NCI-H748 (cell line): ENCODE measurements around the gene SHISA7.
"Not testable (repeated sequence)": the region's sequence is repeated elsewhere in the genome, so short reads cannot be mapped to it uniquely, and the experiment has no call there.

Experiments used
- DNase-seq: peaks from one replicate; lab custom pipeline; 2025; ENCODE audit not compliant: unreplicated experiment; lab: John Stamatoyannopoulos, UW

The SHISA7 gene

DNA sequence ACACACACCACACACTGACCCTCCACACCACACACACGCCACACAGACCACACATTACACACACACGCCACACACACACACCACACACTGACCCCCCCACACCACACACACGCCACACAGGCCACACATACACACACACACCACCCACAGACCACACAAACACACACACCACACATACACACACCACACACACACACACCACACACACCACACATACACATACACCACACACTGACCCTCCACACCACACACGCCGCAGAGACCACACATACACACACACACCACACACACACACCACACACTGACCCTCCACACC lies 5.0 kb upstream of the SHISA7 start:
- DNase-seq, result not testable (repeated sequence)

DNA sequence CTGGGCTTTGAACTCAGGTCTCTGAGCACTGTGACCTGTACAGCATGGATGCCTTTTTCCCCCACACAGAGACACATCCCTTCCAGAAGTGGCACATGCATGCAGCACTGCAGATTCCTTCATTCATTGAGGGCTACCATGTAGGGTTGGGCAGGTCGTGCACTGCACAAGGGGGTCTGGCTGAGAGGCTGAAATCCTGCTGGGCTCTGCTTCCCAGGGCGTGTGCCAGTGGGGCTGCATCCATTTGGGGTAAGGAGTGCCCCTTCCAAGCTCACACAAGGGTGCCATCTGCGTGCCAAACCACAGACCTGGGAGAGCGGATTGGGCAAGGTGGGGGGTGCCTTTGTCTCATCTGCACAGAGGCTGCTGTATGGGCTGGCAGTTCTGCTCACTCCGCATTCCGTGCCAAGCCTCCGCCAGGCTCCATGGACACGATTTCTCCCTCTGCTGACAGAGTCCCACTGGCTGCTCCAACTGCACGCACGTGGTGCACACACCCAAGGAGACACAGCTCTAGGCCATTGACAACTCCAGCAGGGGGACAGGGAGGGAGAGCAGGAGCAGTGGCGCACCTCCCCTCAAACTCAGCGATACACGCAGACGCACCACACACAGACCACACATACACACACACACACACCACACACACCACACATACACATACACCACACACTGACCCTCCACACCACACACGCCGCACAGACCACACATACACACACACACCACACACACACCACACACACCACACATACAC lies 4.5 kb upstream of the SHISA7 start:
- peak; percentile 80 for DNase-seq

DNA sequence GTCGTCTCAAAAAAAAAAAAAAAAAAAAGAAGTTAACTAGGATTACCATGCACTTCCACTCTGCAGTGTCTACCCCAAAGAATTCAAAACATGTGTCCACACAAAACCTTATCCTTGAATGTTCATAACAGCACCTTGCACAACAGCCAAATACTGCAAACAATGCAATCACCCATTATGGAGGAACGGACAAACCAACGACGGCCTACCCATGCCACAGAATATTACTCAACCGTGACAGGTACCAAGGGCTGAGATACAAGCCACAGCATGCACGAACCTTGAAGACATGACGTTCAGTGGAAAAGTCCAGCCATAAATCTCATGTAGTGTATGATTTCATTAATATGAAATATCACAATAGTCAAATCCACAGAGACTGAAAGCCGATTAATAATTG lies 3.0 kb upstream of the SHISA7 start:
- no peak for DNase-seq

DNA sequence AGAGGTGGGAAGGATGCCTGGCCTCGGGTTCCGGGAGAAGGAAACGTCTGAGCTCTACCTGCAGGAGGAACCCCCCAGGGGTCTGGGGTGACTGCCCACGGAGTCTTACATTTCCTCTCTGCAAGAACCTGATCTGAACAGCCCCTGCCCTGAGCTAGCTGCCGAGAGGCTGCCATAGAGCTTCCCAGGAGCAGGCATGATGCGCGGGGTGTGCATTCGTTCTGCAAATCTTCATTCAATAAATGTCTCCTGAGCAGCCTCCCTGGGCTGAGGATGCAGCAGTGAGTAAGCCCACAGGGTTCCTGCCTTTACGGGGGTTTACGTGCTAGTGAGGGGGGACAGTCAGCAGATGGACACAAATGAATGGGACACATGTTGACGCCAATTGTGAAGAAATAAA lies 1.5 kb upstream of the SHISA7 start:
- no peak for DNase-seq

DNA sequence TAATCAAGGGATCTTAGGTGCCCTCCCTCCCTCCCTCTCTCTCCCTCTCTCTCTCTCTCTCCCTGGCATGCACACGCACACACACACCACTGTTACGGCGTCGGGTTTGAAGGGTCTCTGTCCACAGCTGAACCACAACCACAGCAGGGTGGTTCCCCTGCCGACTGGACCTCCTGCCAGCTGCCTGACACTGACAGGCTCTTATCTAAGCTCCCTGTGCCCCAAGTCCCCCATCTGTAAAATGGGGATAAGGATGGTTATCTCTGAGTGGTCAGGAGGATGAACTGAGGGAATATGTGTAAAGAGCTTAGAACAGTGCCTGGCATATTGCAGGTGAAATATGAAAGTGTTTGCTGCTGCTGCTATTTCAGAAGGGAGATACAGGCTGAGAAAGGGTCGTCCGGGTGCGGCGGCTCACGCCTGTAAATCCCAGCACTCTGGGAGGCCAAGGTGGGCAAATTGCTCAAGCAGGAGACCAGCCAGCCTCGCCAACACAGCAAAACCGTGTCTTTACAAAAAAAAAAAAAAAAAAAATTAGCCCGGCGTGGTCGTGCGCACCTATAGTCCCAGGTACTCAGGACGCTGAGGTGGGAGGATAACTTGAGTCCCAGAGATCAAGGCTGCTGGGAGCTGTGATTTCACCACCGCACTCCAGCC lies 852 bp upstream of the SHISA7 start:
- no peak for DNase-seq

DNA sequence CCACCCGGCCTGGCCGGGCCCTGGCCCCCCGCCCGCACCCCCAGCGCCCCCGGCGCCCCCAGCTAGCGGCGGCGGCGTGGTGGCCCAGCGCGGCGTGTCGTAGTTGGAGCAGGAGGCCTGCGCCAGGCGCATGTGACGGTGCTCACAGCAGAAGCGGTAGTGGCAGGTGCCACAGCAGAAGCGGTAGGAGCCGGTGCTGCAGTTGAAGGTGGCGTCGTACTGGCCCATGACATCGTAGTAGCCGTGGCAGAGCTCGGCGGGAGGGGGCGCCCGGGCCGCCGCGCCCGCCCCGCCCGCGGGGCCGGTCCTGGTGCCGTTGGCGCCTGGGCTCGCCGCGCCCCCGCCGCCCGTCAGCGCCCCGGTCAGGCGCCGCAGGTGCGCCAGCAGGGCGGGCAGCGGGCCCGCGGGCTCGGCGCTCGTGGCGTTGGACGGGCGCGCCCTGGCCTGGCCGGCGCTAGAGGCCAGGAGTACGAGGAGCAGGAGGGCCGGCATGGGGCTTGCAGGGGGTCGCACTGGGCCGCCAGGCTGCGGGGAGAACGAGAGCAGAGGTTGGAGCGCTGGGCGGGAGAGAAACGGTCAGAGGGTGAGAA lies 633 bp downstream of the SHISA7 start:
- DNase-seq, result peak; percentile 77

DNA sequence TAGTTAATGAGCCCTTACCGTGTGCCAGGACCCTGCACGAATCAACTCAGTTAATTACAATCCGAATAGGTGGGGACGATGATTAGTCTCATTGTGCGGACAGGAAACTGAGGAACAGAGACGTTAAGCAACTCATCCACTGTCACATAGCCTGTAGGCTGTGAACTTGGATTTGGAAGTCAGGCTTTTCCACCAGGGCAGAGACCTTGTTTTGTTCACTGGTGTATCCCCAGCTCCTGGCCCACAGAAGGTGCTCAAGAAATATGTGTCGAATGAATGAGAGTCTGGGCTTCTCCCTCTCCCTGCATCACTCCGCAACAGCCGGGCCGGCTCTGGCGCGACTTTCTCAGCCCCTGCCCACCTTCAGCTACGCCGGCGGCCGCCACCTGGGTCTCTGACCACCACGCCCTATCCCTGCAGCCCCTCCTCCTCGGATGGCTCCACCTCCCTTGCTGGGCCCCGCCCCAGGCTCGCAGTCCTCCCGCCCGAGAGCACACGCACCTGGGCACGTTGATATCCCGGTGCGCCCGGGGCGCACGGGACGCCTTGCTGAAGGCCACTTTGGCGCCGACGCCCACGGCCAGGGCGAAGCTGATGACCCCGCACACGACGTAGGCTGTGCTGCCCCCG lies 1.3 kb downstream of the SHISA7 start:
- DNase-seq, result peak; percentile 88

DNA sequence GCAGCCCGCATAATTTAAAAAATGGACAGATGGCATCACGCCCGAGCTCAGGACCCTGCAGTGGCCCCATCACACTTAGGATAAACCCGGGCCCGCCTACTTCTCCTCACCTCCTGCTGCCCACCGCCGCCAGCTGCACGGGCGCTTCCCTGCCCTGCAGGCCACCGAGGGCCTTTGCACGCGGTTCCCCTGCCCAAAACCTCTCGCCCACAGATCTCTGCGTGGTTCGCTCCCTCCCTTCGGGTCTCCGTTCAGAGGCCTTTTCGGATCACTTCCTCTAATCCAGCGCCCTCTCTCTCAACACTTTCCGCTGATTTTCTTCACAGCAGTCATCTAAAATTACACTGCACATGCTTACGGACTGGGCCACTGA lies 1.8 kb downstream of the SHISA7 start:
- DNase-seq, result no peak

DNA sequence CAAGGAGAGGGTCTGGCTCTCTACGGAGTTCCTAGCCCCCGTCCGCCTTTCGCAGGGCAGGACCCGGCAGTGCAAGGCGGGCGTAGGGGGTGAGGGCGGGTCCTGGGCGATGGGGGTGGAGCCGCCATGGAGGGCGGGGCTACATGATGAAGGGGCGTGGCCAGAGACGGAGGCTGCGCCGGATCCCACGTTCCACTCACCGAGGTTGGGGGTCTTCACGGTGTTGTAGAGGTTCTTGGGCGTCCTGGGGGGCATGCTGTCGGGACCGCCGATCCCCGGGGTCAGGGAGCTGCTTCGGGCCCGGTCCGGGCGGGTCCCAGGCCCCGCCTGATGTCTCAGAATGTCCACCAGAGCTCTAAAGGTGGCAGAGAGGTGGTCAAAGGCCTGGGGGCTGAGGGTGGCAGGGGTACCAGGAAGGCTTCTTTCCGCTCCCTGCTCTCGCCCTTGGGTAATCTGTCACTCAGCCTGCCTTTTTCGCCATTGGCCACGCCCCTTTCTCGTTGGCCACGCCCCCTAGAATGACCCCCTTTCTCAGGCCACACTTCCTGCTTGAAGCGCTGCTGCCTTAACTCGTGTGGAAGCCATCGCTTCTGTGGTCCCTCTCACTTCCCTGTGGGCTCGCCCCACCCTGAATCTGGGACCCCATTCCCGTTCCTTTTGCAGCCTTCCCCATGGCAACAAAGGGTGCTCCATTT lies 2.5 kb downstream of the SHISA7 start:
- no peak for DNase-seq

DNA sequence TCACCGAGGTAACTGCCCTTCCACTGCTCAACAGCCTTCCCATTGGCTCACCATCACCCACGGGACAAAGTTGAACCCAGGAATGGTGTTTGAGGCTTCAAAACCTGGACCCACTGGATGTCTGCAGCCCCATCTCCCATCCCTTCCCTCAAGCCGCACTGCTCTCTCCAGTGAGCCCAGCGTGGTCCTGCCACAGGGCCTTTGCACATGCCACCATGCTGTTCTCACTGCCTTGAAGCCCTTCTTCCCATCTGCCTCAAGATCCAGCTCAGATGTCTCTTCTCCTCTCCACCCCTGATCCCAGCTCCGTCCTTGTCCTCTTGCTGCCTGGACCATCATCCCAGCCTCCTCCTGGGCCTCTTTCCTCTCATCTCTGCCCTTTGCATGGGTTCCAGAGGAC lies 4.0 kb downstream of the SHISA7 start:
- no peak for DNase-seq

DNA sequence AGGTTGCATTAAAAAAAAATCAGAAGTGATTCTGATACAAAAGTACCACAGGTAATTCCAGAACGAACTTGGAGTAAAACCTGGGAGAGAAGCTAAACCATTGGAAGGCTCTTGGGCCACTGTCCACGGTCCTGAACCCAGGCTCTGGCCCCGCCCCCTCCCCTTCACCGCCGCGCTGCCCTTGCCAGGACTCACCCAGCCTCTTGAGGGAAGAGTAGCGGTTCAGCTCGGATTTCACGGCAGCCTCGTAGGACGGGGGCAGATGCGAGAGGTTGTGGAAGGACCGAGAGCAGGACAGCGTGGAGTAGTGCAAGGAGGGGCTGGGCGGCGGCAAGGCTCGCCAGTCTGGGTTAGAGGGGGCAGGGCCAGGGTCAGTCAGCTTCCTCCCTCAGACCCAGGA lies 5.7 kb downstream of the SHISA7 start:
- peak; percentile 44 for DNase-seq

DNA sequence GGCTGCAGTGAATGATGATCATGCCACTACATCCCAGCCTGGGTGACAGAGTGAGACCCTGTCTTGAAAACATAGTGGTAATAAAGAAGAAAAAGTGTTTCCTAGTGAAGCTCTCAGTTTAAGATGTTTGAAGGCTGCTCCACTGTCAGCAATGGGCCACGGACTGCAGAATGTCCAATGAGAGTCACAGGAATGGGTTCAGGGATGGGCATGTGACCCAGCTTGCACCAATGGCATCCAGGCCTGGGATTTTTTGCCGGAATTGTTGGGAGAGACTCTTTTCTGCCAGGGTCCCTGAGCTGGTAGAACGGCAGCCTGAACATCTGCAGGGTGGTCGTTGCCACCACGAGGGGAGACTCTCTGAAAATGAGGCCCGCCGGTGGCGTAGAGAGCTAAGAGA lies 6.3 kb downstream of the SHISA7 start:
- DNase-seq, result no peak

DNA sequence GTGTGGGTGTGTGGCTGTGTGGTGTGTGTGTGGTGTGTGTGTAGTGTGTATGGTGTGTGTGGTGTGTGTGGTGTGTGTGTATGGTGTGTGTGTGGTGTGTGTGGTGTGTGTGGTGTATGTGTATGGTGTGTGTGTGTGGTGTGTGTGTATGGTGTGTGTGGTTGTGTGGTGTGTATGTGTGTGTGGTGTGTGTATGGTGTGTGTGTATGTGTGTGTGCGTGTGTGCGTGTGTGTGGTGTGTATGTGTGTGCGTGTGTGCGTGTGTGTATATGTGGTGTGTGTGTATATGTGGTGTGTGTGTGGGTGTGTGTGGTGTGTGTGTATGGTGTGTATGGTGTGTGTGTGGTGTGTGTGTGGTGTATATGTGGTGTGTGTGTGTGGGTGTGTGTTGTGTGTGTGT lies 8.1 kb downstream of the SHISA7 start:
- no peak for DNase-seq

DNA sequence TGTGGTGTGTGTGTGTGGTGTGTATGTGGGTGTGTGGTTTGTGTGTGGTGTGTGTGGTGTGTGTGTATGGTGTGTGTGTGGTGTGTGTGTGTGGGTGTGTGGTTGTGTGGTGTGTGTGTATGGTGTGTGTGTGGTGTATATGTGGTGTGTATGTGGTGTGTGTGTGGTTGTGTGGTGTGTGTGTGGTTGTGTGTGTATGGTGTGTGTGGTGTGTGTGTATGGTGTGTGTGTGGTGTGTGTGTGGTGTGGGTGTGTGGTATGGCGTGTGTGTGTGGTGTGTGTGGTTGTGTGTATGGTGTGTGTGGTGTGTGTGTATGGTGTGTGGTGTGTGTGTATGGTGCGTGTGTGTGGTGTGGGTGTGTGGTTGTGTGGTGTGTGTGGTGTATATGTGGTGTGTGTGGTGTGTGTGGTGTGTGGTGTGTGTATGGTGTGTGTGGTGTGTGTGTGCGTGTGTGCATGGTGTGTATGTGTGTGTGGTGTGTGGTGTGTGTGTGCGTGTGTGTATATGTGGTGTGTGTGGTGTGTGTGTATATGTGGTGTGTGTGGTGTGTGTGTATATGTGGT lies 8.7 kb downstream of the SHISA7 start:
- DNase-seq, result no peak

DNA sequence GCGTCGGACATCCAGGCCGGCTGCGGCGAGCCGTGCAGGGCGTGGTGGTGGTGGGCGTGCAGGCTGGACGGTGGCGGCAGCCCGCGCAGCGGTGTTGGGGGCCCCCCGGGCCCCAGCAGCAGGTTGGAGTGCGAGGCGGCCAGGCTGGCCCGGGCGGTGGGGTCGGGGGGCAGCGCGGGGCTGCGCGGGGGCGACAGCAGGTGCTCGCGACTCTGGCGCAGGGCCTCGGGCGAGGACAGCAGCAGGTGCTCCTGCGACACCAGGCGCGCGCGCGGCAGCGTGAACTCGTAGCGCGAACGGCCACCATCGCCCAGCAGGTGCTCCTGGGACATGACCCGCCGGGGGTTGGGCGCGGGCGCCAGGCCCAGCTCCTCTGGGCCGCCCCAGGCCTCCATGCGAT lies 9.8 kb downstream of the SHISA7 start:
- no peak for DNase-seq

DNA sequence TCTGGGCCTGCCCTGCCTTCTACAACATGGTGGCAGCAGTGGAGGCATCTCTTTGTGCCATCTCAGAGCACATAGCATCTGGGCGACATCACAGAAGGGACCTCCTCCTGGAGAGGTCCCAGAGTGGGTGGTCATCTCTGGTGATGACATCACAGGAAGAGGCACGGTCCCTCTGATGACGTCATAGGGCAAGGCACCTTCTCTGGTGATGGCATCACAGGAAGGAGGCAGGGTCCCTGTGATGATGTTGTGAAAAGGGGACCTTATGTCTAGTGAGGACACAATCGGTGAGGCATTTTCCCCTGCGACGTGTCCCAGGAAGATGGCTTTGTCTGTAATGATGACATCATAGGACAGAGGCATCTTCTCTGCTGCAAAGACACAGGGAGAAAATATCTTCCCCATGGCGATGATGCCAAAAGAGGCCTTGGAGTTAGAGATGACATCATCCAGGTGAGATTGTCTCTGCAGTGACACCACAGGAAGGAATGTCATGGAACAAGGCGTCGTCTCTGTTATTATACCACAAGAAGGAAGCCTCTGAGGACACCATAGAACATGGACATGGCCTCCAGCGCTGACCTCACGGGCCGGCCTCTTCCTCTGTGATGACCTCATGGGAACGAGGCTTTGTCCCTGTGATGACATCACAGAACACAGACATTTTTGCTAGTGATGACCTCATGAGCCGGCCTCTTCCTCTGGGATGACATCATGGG lies 10.7 kb downstream of the SHISA7 start:
- DNase-seq, result no peak

DNA sequence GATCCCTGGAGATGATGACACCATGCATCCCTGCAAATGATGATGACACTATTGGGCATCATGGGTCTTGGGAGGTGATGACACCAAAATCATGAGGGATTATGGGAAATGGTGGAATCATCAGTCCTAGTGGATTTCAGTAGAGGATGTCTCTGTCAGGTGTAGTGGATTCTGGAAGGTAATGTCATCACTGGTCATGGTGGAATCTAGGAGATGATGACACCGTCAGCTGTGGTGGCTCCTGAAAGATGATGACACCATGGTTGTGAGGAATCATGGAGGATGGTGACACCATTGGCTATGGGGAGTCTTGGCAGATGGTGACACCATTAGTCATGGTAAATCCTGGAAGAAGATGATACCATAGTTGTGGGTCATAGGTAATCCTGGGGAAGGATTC lies 11.9 kb downstream of the SHISA7 start:
- no peak for DNase-seq

DNA sequence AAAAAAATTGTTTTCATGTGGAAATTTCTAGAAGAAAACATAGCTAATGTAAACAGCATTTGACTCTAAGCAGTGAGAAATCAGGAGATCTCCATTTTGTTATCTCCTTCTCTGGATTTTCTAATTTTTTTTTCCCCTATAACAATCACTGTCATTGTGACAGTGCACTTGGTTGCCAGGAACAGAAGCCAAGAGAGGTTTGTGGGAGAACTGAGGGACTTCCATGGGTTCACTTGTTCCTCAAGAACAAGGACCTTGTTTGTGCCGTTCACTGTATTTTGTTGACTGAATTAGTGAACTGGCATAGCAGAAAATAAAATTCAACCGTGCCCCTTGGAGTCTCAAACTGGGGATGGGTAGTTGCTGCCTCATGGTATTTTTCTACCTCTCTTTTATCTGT lies 17.1 kb downstream of the SHISA7 start:
- no peak for DNase-seq

DNA sequence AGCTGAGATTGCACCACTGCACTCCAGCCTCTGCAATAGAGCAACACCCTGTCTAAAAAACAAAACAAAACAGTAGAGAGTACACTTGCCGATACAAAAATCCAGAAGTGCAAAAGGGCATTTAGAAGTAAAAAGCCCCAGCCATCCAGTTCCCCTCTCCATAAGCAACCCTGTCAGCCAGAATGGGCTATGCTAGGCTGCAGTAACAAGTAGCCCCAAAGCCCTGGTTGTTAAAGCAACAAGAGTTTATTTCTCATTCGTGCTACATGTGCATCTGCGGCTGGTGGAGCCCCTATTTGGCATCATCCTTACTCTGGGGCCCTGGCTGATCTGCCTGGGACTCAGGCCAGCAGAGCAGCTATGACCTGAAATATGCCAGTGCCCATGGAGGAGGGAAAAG lies 18.6 kb downstream of the SHISA7 start:
- DNase-seq, result no peak

DNA sequence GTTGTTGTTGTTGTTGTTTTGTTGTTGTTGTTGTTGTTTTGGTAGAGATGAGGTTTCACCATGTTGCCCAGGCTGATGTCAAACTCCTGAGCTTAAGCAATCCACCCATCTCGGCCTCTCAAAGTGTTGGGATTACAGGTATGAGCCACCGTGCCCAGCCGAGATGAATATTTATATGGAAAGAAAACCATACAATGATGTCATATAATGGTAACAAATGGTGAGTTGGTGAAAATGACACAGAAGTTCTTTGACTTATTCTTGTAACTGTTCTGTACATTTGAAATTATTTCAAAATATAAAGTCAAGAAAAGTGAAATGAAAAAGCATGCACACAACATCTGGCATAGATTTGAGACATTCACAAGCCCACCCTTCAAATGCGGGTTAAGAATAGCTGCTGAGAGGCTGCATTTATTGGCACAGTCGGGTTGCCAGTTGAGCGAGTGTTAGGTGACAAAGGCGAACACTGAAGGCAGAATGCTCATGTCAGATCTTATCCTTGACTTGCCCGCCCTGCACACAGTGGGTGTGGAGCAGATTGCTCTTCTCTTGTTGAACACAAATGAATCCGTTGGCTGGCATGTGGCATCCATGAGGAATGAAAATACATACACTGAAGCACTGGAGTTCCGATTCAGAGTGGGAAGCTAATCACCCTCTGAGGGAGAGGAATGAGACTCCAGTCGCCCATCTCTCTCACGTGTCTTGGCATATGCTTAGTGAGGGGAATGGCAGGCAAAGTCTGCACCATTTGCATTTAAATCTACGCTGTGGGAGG lies 19.7 kb downstream of the SHISA7 start:
- no peak for DNase-seq
